GM19397 (cell line): ENCODE results near the gene AGO1.
A peak's percentile ranks its signal among the peaks of the same experiment; 100 is the strongest.

Experiments used
- ATAC-seq: cut with Tn5 transposase; IDR thresholded peaks from one replicate; pipeline ENCODE4 v1.9.1; 2021; ENCODE audit warnings: mild to moderate bottlenecking, moderate library complexity; ENCODE audit not compliant: unreplicated experiment

The AGO1 gene

DNA sequence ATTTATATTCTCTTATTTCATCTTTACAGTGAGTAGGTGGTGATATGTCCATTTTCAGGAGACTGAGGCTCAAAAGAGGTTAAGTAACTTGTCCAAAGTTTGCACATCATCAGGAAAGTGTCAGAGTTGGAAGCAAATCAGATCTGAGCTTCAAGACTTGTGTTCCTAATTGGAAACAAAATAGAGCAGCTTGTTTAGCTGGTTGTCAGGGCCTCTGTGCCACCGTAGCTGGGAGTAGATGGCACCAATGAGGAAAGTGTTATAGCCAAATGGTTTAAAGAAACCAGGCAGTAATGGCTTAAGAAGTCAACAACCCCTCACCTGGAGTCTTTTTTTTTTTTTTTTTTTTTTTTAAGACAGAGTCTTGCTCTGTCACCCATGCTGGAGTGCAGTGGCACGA, 19.7 kb downstream of the AGO1 start:
- ATAC-seq, result no peak

DNA sequence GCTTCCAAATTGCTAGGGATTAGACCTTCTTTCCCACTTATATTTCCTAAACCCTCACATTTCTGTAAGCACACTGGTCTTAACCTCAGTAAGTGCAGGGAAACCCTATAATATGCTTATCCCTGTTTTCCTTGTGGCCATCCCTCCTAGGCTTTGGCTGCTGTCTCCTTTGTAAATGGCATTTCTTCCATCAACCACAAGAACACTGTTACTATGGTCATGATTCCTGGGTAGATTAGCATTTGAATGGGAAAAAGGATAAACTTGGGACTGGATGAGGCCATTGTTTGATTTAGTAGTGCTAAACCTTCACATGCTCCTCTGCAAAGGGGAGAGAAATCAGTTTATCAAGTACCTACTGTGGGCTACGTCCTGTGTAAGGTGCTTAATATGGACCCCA, 31.7 kb downstream of the AGO1 start:
- ATAC-seq, result no peak

GRCh38 chr1:35915693-35916092, 32.7 kb downstream of the AGO1 start:
- no peak for ATAC-seq

GRCh38 chr1:35923791-35924221, 40.8 kb downstream of the AGO1 start:
- ATAC-seq, result no peak

DNA sequence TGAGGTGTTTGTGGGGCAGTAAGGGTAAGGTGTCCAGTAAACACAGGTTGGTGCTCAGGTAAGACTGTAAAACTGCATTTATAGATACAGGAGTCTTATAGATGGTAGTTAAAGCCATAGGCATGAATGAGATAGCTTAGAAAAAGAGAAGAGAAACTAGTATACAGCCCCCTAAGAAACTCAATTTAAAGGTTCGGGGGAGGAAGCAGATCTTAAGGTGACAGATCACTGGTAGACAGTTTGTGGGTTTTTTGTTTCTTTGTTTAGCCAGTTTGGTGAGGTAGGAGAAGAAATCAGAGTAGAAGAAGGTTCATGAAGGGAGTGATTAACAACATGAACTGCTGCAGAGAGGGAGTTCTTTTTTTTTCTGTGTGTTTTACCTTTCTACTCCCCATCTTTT, 41.8 kb downstream of the AGO1 start:
- ATAC-seq, result no peak

DNA sequence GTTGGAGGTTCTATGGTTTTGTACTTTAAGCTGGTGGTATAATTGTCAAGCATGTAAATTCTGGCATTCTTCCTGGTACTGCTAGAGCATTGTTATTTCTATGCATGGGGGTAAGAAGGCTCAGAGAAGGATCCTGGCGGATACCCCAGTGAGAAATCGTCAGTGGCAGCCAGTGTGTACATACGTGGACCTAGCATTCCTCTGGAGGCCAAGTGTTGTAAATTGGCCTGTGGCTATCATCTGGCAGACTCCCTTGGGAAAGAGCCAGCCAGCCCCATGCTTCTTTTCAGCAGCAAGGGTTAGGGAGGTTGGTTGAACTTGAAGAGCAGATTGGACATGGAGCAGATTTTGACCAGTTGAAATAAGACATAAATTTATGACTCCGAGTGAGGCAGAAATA, 42.7 kb downstream of the AGO1 start:
- no peak for ATAC-seq

DNA sequence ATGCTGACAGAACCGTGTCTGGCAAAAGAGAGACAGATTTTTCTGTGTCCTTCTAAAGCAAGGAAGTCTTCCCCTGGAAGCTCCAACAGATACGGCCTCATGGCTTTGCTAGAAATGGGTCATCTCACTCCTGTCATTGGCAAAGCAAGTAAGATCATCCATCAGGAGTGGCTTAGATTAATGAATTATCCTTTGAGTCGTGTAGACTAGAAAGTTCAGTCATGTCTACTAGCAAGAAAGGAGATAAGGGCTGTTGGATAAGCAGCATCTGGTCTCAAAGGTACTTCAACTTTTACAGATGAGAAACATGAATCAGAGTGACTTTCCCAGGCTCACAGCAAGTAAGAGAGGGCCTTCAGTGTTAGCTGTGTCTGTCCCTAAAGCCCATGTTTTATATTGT, 44.5 kb downstream of the AGO1 start:
- ATAC-seq, result no peak

- ATAC-seq, result no peak
Observed at GRCh38 chr1:35929730-35930592, 47.0 kb downstream of the AGO1 start.

- peak; percentile 88 for ATAC-seq
Observed at GRCh38 chr1:35930593-35931445, 47.8 kb downstream of the AGO1 start, which contains the start of gene AGO3. AGO3 (plus strand) TSS chr1:35931105; CDS start chr1:35931427, 322 bp downstream.

GRCh38 chr1:35931446-35932157, 48.6 kb downstream of the AGO1 start:
- ATAC-seq, result peak; percentile 21

DNA sequence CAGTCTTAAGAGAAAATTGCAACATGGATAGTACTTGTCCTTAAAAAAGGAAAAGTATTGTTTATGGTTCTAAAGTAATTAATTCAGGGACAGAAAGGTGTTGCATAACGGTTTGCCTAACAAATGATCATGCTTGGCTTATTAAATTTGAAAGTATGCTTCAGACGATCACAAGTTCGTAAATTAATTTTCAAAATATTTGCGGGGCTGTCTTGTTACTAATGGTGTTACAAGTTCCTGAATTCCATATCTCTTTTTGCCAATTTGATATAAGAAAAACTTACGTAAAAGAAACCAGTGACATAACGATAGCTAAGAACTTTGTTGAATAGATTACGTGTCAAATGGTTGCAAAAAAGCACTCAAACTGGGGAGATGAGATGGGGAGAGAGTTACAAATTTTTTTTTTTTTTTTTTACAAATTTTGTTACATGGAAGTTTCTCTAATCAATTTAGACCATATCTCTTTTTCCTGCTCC, 49.2 kb downstream of the AGO1 start:
- ATAC-seq, result no peak

DNA sequence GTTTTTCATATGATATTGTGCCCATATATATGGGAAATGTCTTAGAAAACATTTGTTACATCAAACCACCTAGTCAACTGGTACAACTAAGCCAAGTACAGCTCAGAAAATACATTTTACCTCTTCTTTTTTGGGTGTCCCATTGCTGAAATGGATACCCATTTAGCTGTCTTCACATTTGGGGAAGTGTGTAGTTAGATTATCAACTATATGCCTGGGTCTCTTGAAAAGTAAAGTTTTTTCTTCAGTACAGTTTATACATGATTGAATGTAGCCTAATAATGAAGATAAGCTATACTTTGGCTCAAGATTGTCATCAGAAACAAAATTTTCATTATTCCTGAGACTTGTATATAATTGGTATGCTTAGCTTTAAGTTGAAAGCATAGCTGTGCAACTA, 49.9 kb downstream of the AGO1 start:
- ATAC-seq, result no peak

DNA sequence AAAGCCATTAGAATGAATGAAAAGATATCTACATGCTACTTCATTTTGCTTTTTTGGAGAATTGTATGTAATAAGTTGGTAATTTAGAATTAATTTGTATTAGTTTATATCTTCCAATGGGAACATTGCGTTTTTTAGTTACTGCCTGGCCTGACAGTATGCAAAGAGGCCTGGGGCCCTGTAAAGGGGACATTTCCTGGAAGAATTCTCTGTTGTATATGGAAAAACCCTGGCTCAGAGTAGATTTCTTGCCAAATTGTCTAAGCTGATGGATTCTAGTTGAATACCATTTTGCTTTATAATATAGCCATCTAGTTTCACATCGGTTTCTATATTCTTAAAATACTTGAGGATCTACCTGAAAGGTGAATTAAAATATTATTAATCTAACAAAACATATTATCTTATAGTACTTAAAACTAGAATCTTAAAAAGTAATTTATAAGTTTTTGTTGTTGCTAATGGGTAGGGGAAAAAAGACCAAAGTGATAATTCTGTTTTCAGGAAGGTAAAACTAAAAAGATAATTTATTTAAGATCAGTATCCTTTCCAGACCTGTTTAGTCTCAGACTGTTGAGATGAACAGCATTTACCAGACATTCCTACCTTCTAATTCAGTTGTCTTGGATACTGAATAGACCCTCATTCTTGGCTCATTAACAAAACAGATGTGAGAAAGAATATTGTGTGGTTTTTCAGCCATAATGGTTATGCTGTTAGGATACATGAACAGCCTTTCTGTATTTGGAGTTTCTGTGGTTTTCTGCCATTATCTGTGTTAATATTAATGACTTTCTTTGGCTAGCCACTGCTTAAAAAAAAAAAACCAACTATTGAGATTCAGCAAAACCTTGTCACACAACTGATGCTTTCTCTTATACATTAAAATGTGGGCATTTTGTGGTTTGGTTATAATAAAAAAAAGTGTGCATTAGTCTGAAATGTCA, 52.7 kb downstream of the AGO1 start:
- ATAC-seq, result no peak

DNA sequence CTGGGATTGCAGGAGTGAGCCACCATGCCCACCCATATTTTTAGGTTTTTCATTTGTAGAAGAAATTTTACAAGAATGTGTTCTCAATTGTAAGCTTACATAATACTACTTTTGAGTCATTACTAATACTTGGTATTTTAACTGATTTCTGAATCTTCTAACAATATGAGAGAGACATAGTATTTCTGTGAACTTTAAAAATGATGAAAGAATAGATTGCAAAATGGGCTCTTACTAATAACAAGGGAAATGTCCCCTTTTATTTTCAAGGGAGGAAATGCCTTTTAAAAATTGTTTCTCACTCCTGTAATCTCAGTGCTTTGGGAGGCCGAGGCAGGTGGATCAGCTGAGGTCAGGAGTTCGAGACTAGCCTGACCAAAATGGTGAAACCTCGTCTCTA, 53.8 kb downstream of the AGO1 start:
- no peak for ATAC-seq

- no peak for ATAC-seq
Observed at GRCh38 chr1:35939484-35939883, 56.5 kb downstream of the AGO1 start.

- no peak for ATAC-seq
Observed at GRCh38 chr1:35945327-35945726, 62.3 kb downstream of the AGO1 start.

- no peak for ATAC-seq
Observed at GRCh38 chr1:35947547-35947946, 64.5 kb downstream of the AGO1 start.

GRCh38 chr1:35958558-35958957, 75.5 kb downstream of the AGO1 start:
- no peak for ATAC-seq

GRCh38 chr1:35959304-35959703, 76.3 kb downstream of the AGO1 start:
- ATAC-seq, result no peak

DNA sequence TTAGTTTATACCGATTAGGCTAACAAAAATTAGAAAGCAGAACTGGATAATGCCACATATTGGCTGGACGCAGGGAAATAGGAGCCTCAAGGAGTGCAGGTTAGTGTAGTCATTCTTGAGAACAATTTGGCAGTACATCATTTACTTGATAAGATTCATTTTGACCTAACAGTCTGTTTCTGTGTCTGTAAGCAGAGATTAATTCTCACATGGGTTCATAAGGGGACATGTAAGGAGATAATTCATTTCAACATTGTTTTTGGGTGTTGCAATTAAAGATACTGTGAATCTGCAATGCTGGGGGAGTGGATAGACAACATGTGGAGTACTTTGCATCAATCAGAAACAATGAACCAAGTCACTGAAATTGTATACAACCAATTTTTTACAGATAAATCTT, 79.9 kb downstream of the AGO1 start:
- ATAC-seq, result no peak
